Left ventricle myocardium inferior (tissue), 1 donor: ENCODE results near the gene POU4F1. TPM values are rescaled to one million over a fixed set of nuclear protein-coding genes. Genes with fewer than 3 reads are reported as not detected.
A peak's percentile ranks its signal among the peaks of the same experiment; 100 is the strongest.

Source experiments
- DNase-seq: peaks from one replicate; pipeline ENCODE4 v3.0.0-alpha.2; 2020
- H3K27ac ChIP-seq: fragments of 200-600 bp; replicated peaks from 2 replicates; pipeline ENCODE4 v1.8.0; 2021
- H3K27me3 ChIP-seq: fragments of 200-600 bp; 2 replicates; pipeline ENCODE4 v1.8.0; 2021; ENCODE audit warnings: low read depth
- H3K36me3 ChIP-seq: fragments of 200-600 bp; 2 replicates; pipeline ENCODE4 v1.8.0; 2021
- H3K4me1 ChIP-seq: fragments of 200-600 bp; 2 replicates; pipeline ENCODE4 v1.8.0; 2021
- H3K4me3 ChIP-seq: fragments of 200-600 bp; 2 replicates; pipeline ENCODE4 v1.8.0; 2021; ENCODE audit warnings: mild to moderate bottlenecking, moderate library complexity
- H3K9me3 ChIP-seq: fragments of 200-600 bp; replicated peaks from 2 replicates; pipeline ENCODE4 v1.8.0; 2021
- CTCF ChIP-seq: fragments of 200-600 bp; IDR thresholded peaks from 2 replicates; pipeline ENCODE4 v1.8.0; 2021; ENCODE audit warnings: antibody characterized with exemption, mild to moderate bottlenecking, borderline replicate concordance
- intact Hi-C: fragments of 100-400 bp; cut with micrococcal nuclease; formaldehyde crosslinking; loops from one replicate; pipeline ENCODE4 v1.11.0; 2022
- total RNA-seq: library from RNA; stranded (reverse); fragmentation: NEBNext Ultra II Directional; extraction: Animal tissue kit (Norgen Biotek cat#: 25700); gene quantifications from one replicate; pipeline ENCODE4 v1.2.1, GENCODE V29; 2021
- donor health status: DM: no; HTN: yes; CAD: no; lungs with severe emphysema.

POU4F1 gene
- total RNA-seq, 1 donor from 2014 or later, result not detected

GRCh38 chr13:78601124-78601873 lies 2.1 kb downstream of the POU4F1 start:
- TF ChIP-seq CTCF, result no peak
- Histone ChIP-seq H3K4me1 (peaks cover 32% of the 10 kb centered on the region), H3K9me3 (no peaks in the 10 kb centered on the region), H3K36me3 (no peaks in the 10 kb centered on the region), H3K27me3 (peaks cover 97% of the 10 kb centered on the region), H3K4me3 (peak overlapping the region; percentile 53), H3K27ac (no peak overlapping the region)
- intact Hi-C loops, result no loop called here
- no peak for DNase-seq

- Histone ChIP-seq H3K4me3 (no peak overlapping the region), H3K27me3 (peaks cover 97% of the 10 kb centered on the region), H3K27ac (no peak overlapping the region), H3K36me3 (no peaks in the 10 kb centered on the region), H3K4me1 (peaks cover 41% of the 10 kb centered on the region), H3K9me3 (no peaks in the 10 kb centered on the region)
- TF ChIP-seq CTCF, result no peak
- no peak for DNase-seq
- intact Hi-C loops, result no loop called here
Measured at GRCh38 chr13:78600280-78600883, 3.0 kb downstream of the POU4F1 start.

GRCh38 chr13:78599645-78600279 lies 3.6 kb downstream of the POU4F1 start:
- no peaks in the 10 kb centered on the region for H3K9me3 ChIP-seq
- DNase-seq, result no peak
- no peak overlapping the region for H3K4me3 ChIP-seq
- no peaks in the 10 kb centered on the region for H3K36me3 ChIP-seq
- intact Hi-C loops, result no loop called here
- H3K27ac ChIP-seq, result no peak overlapping the region
- H3K27me3 ChIP-seq, result peaks cover 97% of the 10 kb centered on the region
- no peak for TF ChIP-seq CTCF
- peaks cover 42% of the 10 kb centered on the region for H3K4me1 ChIP-seq

- intact Hi-C loops, result no loop called here
Measured at GRCh38 chr13:78598966-78599644, 4.2 kb downstream of the POU4F1 start.

More at GRCh38 chr13:78598966-78599644, 4.2 kb downstream of the POU4F1 start:
- Histone ChIP-seq H3K27me3 (peaks cover 97% of the 10 kb centered on the region), H3K27ac (no peak overlapping the region), H3K9me3 (no peaks in the 10 kb centered on the region), H3K4me3 (no peak overlapping the region), H3K4me1 (peaks cover 42% of the 10 kb centered on the region), H3K36me3 (no peaks in the 10 kb centered on the region)
- DNase-seq, result no peak
- no peak for TF ChIP-seq CTCF
